Caco-2 (cell line): Measurements from ENCODE around the gene NECTIN1. TPM values are rescaled to one million over a fixed set of nuclear protein-coding genes. Genes with fewer than 3 reads are reported as not detected.

Experiments used
- BruUV-seq: library from RNA; stranded (reverse); fragments of 400-500 nt; replicated peaks from 2 replicates; lab custom pipeline; 2021; lab: Mats Ljungman, UMichigan
- CTCF ChIA-PET: fragments of 300-600 bp; sonication (Branson Sonifier 250); formaldehyde crosslinking; loops from one replicate; lab custom pipeline; 2022; ENCODE audit warnings: antibody characterized with exemption; lab: Charles Lee
- POLR2A ChIA-PET: fragments of 300-600 bp; sonication (Branson Sonifier 250); formaldehyde crosslinking; loops from one replicate; lab custom pipeline; 2022; ENCODE audit warnings: antibody characterized with exemption; lab: Charles Lee
- DNase-seq, 2 experiments: peaks; one replicate each; pipeline versions ENCODE4 v3.0.0 to v3.0.0-alpha.2; 2020 to 2022
- H3K27me3 ChIP-seq: replicated peaks from 2 replicates; pipeline ENCODE4 v1.6.0; 2011; ENCODE audit warnings: low read length; ENCODE audit not compliant: control insufficient read depth, insufficient read depth
- H3K36me3 ChIP-seq: 2 replicates; pipeline ENCODE4 v1.5.1; 2011; ENCODE audit warnings: low read length; ENCODE audit not compliant: control insufficient read depth, insufficient read depth
- H3K4me1 ChIP-seq: fragments of 250-450 bp; sonication (Bioruptor Pico); 2 replicates; pipeline ENCODE4 v1.5.1; 2020; ENCODE audit warnings: mild to moderate bottlenecking
- H3K4me3 ChIP-seq: 2 replicates; pipeline ENCODE4 v1.5.1; 2011; ENCODE audit warnings: low read depth, mild to moderate bottlenecking, control low read depth, low read length
- H3K9me3 ChIP-seq: fragments of 250-450 bp; sonication (Bioruptor Pico); 2 replicates; pipeline ENCODE4 v1.5.1; 2020; ENCODE audit warnings: mild to moderate bottlenecking, moderate library complexity
- H3K27ac Mint-ChIP-seq: one replicate; pipeline ENCODE4 v1.8.0; 2022; ENCODE audit warnings: mixed read lengths; ENCODE audit not compliant: unreplicated experiment
- H3K27me3 Mint-ChIP-seq: one replicate; pipeline ENCODE4 v1.8.0; 2022; ENCODE audit warnings: mixed read lengths; ENCODE audit not compliant: insufficient read depth, unreplicated experiment
- H3K36me3 Mint-ChIP-seq: one replicate; pipeline ENCODE4 v1.8.0; 2022; ENCODE audit warnings: mild to moderate bottlenecking, mixed read lengths; ENCODE audit not compliant: insufficient read depth, unreplicated experiment
- H3K4me1 Mint-ChIP-seq: one replicate; pipeline ENCODE4 v1.8.0; 2022; ENCODE audit warnings: low read depth, mixed read lengths; ENCODE audit not compliant: unreplicated experiment
- H3K4me3 Mint-ChIP-seq: one replicate; pipeline ENCODE4 v1.8.0; 2022; ENCODE audit warnings: mild to moderate bottlenecking, moderate library complexity, mixed read lengths; ENCODE audit not compliant: unreplicated experiment
- H3K9me3 Mint-ChIP-seq: one replicate; pipeline ENCODE4 v1.8.0; 2022; ENCODE audit warnings: mixed read lengths; ENCODE audit not compliant: unreplicated experiment
- CTCF ChIP-seq, 2 experiments: fragments of 200-600 bp in 1 of 2; IDR thresholded peaks; 1 replicate in 1 of 2; 2 replicates in 1 of 2; pipeline versions ENCODE4 v1.5.1 to v1.8.0; 2011 to 2022; ENCODE audit warnings: antibody characterized with exemption in 1 of 2, control low read depth in 1 of 2, inconsistent platforms in 1 of 2, low read depth in 1 of 2, low read length in 1 of 2, mild to moderate bottlenecking in 1 of 2, moderate library complexity in 1 of 2; ENCODE audit not compliant: insufficient read depth in 1 of 2, severe bottlenecking in 1 of 2, unreplicated experiment in 1 of 2
- intact Hi-C: fragments of 100-400 bp; cut with micrococcal nuclease; formaldehyde crosslinking; loops from one replicate; pipeline ENCODE4 v1.10.0; 2022; ENCODE audit not compliant: unreplicated experiment
- total RNA-seq: library from RNA; stranded (reverse); gene quantifications from 2 replicates; pipeline ENCODE4 v1.2.3, GENCODE V29; 2022

NECTIN1 gene
- total RNA-seq, 1 experiment from 2014 or later, result 60.1 TPM

GRCh38 chr11:119647254-119647653 is 81.7 kb downstream of the NECTIN1 start:
- Histone ChIP-seq H3K27me3 (no peaks in the 10 kb centered on the region), H3K36me3 (no peaks in the 10 kb centered on the region), H3K4me3 (no peak overlapping the region), H3K9me3 (no peaks in the 10 kb centered on the region), H3K4me1 (no peaks in the 10 kb centered on the region)
- TF ChIP-seq CTCF (IDR thresholded peaks at IDR 0.05; ENCODE audit: insufficient read depth in 1 of 2, low read depth in 1 of 2, low read length in 1 of 2, severe bottlenecking in 1 of 2, unreplicated experiment in 1 of 2), result no peak
- CTCF ChIA-PET, result interaction anchor here (0.7 to 2.1 kb wide), 3 partner anchors 82 to 550 kb away, joined by 3 to 8 read pairs (median 5); partner anchors contain the start of gene NECTIN1
- no peak overlapping the region for H3K4me3 Mint-ChIP-seq
- POLR2A ChIA-PET, result no interaction called here
- no peaks in the 10 kb centered on the region for H3K36me3 Mint-ChIP-seq
- no peak for DNase-seq
- peaks cover 5% of the 10 kb centered on the region for H3K27me3 Mint-ChIP-seq
- BruUV-seq, result no TSS peak
- H3K4me1 Mint-ChIP-seq, result no peaks in the 10 kb centered on the region
- intact Hi-C loops, result no loop called here
- H3K9me3 Mint-ChIP-seq, result no peaks in the 10 kb centered on the region
- no peak overlapping the region for H3K27ac Mint-ChIP-seq

GRCh38 chr11:119645018-119645417 is 84.0 kb downstream of the NECTIN1 start:
- TF ChIP-seq CTCF (IDR thresholded peaks at IDR 0.05; ENCODE audit: insufficient read depth in 1 of 2, low read depth in 1 of 2, low read length in 1 of 2, severe bottlenecking in 1 of 2, unreplicated experiment in 1 of 2), result no peak
- DNase-seq, result no peak
- Mint-ChIP-seq H3K4me3 (no peak overlapping the region), H3K27ac (no peak overlapping the region), H3K27me3 (no peaks in the 10 kb centered on the region), H3K36me3 (no peaks in the 10 kb centered on the region), H3K9me3 (no peaks in the 10 kb centered on the region), H3K4me1 (no peaks in the 10 kb centered on the region)
- Histone ChIP-seq H3K9me3 (no peaks in the 10 kb centered on the region), H3K4me3 (no peak overlapping the region), H3K27me3 (no peaks in the 10 kb centered on the region), H3K36me3 (no peaks in the 10 kb centered on the region), H3K4me1 (no peaks in the 10 kb centered on the region)
- BruUV-seq, result no TSS peak
- ChIA-PET CTCF (interaction anchor here (2.1 kb wide), 1 partner anchor 84 kb away, joined by 5 read pairs; the partner anchor contains the start of gene NECTIN1), POLR2A (no interaction called here)
- intact Hi-C loops, result no loop called here

- no peaks in the 10 kb centered on the region for H3K27me3 Mint-ChIP-seq
Measured at GRCh38 chr11:119644502-119644901, 84.5 kb downstream of the NECTIN1 start.

More at GRCh38 chr11:119644502-119644901, 84.5 kb downstream of the NECTIN1 start:
- Mint-ChIP-seq H3K36me3 (no peaks in the 10 kb centered on the region), H3K9me3 (no peaks in the 10 kb centered on the region), H3K27ac (no peak overlapping the region), H3K4me1 (no peaks in the 10 kb centered on the region), H3K4me3 (no peak overlapping the region)
- ChIA-PET CTCF (no interaction called here), POLR2A (no interaction called here)
- TF ChIP-seq CTCF (IDR thresholded peaks at IDR 0.05; ENCODE audit: insufficient read depth in 1 of 2, low read depth in 1 of 2, low read length in 1 of 2, severe bottlenecking in 1 of 2, unreplicated experiment in 1 of 2), result no peak
- intact Hi-C loops, result no loop called here
- Histone ChIP-seq H3K36me3 (no peaks in the 10 kb centered on the region), H3K4me3 (no peak overlapping the region), H3K27me3 (no peaks in the 10 kb centered on the region), H3K4me1 (no peaks in the 10 kb centered on the region), H3K9me3 (no peaks in the 10 kb centered on the region)
- no peak for DNase-seq
- no TSS peak for BruUV-seq
